CD4-positive, CD25-positive, alpha-beta regulatory T cell (primary cell): ENCODE data around the gene WDR88. TPM values are rescaled to one million over a fixed set of nuclear protein-coding genes. Genes with fewer than 3 reads are reported as not detected.

Experiments used
- ATAC-seq, 2 donors: fragments of 150-1000 bp; cut with Tn5 transposase; one replicate each; pipeline ENCODE4 v1.10.0; 2021; ENCODE audit warnings: low read depth in 2 of 2, moderate number of reproducible peaks in 2 of 2, moderate library complexity in 1 of 2
- DNase-seq, 3 donors: peaks; one replicate each; pipeline versions ENCODE4 v3.0.0 to v3.0.0-alpha.2; 2012 to 2022; ENCODE audit warnings: mixed read lengths in 1 of 3
- H3K27ac ChIP-seq: one replicate; pipeline ENCODE4 v1.7.0; 2013; ENCODE audit warnings: mild to moderate bottlenecking, low read length; ENCODE audit not compliant: insufficient read depth, poor library complexity, severe bottlenecking
- H3K27me3 ChIP-seq: one replicate; pipeline ENCODE4 v1.7.0; 2013; ENCODE audit warnings: low read length; ENCODE audit not compliant: control insufficient read depth, insufficient read depth
- H3K36me3 ChIP-seq: one replicate; pipeline ENCODE4 v1.7.0; 2013; ENCODE audit warnings: mild to moderate bottlenecking, low read length, moderate library complexity; ENCODE audit not compliant: control insufficient read depth, insufficient read depth
- H3K4me1 ChIP-seq: 2 replicates; pipeline ENCODE4 v1.7.0; 2013; ENCODE audit warnings: mild to moderate bottlenecking, low read length; ENCODE audit not compliant: insufficient read depth, control insufficient read depth, poor library complexity, severe bottlenecking
- H3K4me3 ChIP-seq: one replicate; pipeline ENCODE4 v1.7.0; 2013; ENCODE audit warnings: low read depth, mild to moderate bottlenecking, low read length, moderate library complexity
- H3K9me3 ChIP-seq, 2 experiments: 1 replicate in 1 of 2; 2 replicates in 1 of 2; pipeline ENCODE4 v1.7.0; 2013; ENCODE audit warnings: low read length in 2 of 2, mild to moderate bottlenecking in 1 of 2, moderate library complexity in 1 of 2; ENCODE audit not compliant: control insufficient read depth in 2 of 2
- H3K27ac Mint-ChIP-seq, 3 donors: one replicate each; pipeline ENCODE4 v1.8.0; 2020 to 2022; ENCODE audit warnings: mild to moderate bottlenecking in 3 of 3, mixed read lengths in 3 of 3, moderate library complexity in 2 of 3
- H3K27me3 Mint-ChIP-seq: one replicate; pipeline ENCODE4 v1.8.0; 2022; ENCODE audit warnings: mild to moderate bottlenecking, mixed read lengths
- H3K36me3 Mint-ChIP-seq: one replicate; pipeline ENCODE4 v1.8.0; 2020; ENCODE audit warnings: mixed read lengths
- H3K4me1 Mint-ChIP-seq, 4 donors: one replicate each; pipeline ENCODE4 v1.8.0; 2020 to 2022; ENCODE audit warnings: mixed read lengths in 4 of 4, mild to moderate bottlenecking in 1 of 4
- H3K4me3 Mint-ChIP-seq, 4 donors: one replicate each; pipeline ENCODE4 v1.8.0; 2020 to 2022; ENCODE audit warnings: mild to moderate bottlenecking in 4 of 4, mixed read lengths in 4 of 4, moderate library complexity in 3 of 4
- H3K9me3 Mint-ChIP-seq, 7 donors: one replicate each; pipeline ENCODE4 v1.8.0; 2020 to 2022; ENCODE audit warnings: mixed read lengths in 7 of 7, mild to moderate bottlenecking in 3 of 7, moderate library complexity in 2 of 7
- polyA plus RNA-seq, 4 donors: library from polyadenylated mRNA; unstranded; fragments of 300-500 nt; fragmentation: Illumina TruSeq; gene quantifications; one replicate each; pipeline ENCODE4 v1.2.3, GENCODE V29; 2021
- total RNA-seq: library from RNA; stranded (reverse); gene quantifications from one replicate; pipeline ENCODE4 v1.2.3, GENCODE V29; 2022

Gene WDR88
- total and polyA plus RNA-seq, 5 donors from 2014 or later: 0.09 to 0.24 TPM; not detected in 3

DNA sequence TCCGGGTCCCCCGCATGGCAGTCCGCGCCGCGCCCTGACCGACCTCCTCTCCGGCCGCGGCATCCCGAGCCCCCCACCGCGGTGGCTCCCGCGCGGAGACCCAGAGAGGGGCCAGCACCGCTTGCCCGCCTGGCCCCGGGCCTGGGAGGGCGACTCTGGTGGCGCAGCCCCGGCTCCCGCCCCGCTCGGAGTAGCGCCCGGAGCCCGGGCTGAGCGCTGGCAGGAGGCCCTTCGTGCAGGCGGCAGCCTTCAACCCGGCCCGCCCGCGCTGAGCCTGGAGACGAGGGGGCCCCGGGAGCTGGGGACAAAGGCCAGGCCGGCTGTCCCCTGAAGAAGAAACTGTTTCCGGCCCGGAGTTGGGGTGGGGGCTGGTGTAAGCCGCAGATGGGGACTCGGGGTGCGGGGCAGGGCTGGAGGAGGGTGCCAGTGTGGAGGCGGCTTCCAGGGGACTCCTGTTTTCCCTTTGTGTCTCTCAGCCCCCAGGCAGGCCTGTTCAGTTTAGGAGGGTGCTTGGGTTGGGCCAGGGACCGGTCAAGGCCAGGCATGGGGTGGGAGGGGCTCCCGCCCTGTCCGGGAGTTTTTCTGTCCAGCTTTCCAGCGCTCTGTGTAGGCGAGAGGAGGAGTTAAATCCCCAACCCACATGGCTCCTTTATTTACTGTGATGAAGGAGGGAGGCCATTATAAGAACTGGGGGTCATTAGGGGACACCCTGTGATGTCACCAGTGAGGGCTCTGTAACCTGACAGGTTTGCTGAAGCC, 63.2 kb downstream of the WDR88 start:
- H3K9me3 ChIP-seq: no peaks in the 10 kb centered on the region
- no peak overlapping the region for H3K27ac ChIP-seq
- Mint-ChIP-seq H3K9me3 (peaks cover 0 to 1% (median 0%) of the 10 kb centered on the region in 7 donors), H3K36me3 (no peaks in the 10 kb centered on the region), H3K4me3 (peak overlapping the region in 1 of 4 donors; percentile 57), H3K27ac (no peak overlapping the region), H3K4me1 (peaks cover 0 to 9% (median 0%) of the 10 kb centered on the region in 4 donors), H3K27me3 (peaks cover 69% of the 10 kb centered on the region)
- H3K27me3 ChIP-seq: peaks cover 7% of the 10 kb centered on the region
- no peak overlapping the region for H3K4me3 ChIP-seq
- H3K36me3 ChIP-seq: no peaks in the 10 kb centered on the region
- H3K4me1 ChIP-seq: no peaks in the 10 kb centered on the region
- DNase-seq (no peak), ATAC-seq (no peak)

DNA sequence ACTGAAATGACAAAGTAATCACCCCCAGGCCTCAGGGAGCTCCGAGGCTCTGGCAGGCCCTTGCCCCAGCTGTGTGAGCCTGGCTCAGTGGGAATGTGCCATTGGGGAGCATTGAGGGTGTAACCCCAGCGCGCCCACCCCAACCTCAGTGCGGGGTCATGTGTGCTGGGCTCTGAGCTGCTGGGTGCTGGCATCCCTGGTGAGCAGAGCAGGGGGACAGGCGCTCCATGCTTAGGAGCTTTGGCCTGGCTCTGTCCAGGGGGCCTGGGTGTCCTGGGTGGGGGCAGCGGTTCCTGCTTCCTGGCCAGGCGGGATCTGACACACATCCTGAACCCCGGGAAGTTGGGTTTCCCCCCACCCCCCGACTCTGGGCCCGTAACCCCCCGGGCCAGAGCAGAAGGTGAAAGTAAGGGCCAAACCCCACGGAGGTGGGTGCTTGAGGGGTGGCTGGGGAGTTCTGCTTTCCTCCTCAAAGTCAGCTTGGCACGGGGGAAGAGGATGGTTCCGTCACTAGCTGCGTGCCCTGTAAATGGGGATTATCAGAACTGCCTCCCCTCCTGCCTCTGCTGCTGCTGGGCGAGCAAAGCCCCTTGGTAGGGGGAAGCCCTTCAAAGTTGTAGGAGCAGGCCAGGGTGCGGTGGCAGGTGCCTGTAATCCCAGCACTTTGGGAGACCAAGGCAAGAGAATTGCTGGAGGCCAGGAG, 63.9 kb downstream of the WDR88 start:
- no peak overlapping the region for H3K4me3 ChIP-seq
- Mint-ChIP-seq H3K9me3 (peaks cover 0 to 1% (median 0%) of the 10 kb centered on the region in 7 donors), H3K4me3 (no peak overlapping the region), H3K36me3 (no peaks in the 10 kb centered on the region), H3K27me3 (peaks cover 65% of the 10 kb centered on the region), H3K27ac (no peak overlapping the region), H3K4me1 (peaks cover 0 to 9% (median 0%) of the 10 kb centered on the region in 4 donors)
- peaks cover 7% of the 10 kb centered on the region for H3K27me3 ChIP-seq
- H3K36me3 ChIP-seq: no peaks in the 10 kb centered on the region
- H3K9me3 ChIP-seq: no peaks in the 10 kb centered on the region
- ATAC-seq: no peak
- DNase-seq: no peak
- H3K27ac ChIP-seq: no peak overlapping the region
- H3K4me1 ChIP-seq: no peaks in the 10 kb centered on the region

DNA sequence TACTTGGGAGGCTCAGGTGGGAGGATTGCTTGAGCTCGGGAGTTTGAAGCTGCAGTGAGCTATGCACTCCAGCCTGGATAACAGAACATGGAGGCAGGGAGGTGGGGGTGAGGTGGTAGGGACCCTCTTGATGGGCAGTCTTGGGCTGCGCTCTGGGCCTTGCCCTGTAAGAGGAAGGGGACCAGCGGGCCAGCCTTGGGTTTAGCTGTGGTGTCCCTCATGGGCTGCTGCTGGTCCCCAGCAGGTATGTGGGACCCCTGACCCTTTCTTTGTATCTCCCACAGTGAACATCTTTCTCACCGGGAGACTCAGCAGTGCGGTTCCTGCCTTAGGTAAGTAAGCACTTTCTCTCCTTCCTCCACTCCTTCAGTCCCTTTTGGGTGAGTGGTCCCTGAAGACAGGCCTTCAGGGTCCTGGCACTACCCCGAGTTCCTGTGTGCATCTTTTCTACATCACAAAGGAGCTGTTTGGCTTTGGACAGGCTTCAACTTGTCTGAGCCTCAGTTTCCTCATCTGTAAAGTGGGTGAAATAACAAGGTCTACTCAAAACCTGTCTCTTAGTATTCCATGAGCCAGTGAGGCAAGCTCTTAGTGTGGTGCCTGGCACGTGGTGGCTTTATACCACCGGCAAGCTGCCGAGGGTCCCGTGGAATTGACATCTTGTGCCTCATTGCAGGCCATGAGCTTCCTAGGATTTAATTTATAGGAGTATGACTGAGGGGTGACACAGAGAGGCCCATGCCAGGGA, 64.7 kb downstream of the WDR88 start:
- H3K27ac Mint-ChIP-seq: no peak overlapping the region
- peaks cover 0 to 1% (median 0%) of the 10 kb centered on the region in 7 donors for H3K9me3 Mint-ChIP-seq
- peaks cover 0 to 9% (median 0%) of the 10 kb centered on the region in 4 donors for H3K4me1 Mint-ChIP-seq
- H3K27ac ChIP-seq: no peak overlapping the region
- no peaks in the 10 kb centered on the region for H3K4me1 ChIP-seq
- H3K36me3 Mint-ChIP-seq: no peaks in the 10 kb centered on the region
- H3K4me3 Mint-ChIP-seq: peak overlapping the region in 1 of 4 donors; percentile 38
- ATAC-seq: no peak
- H3K27me3 ChIP-seq: peaks cover 7% of the 10 kb centered on the region
- DNase-seq: no peak
- no peaks in the 10 kb centered on the region for H3K9me3 ChIP-seq
- H3K36me3 ChIP-seq: no peaks in the 10 kb centered on the region
- no peak overlapping the region for H3K4me3 ChIP-seq
- peaks cover 62% of the 10 kb centered on the region for H3K27me3 Mint-ChIP-seq

DNA sequence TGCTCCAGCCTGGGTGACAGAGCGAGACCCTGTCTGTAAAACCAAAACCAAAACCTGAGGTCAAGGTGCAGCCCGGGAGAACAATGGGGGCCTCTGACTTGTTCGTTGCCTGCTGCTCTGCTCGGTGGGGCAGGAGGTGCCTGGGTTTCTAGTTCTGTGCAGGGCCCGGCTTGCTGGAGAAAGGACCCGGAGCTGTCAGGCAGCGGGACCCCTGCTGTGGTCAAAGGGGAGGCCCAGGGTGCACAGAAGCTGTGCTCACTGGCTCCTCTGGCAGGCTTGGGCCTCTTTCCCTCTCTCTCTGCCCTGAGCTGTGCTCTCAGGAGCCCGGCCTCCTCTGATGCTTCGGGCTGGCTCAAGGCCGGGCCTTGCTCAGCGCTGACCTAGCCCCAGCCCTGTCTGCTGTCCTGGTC, 65.7 kb downstream of the WDR88 start:
- Mint-ChIP-seq H3K27ac (no peak overlapping the region), H3K9me3 (no peaks in the 10 kb centered on the region), H3K27me3 (peaks cover 52% of the 10 kb centered on the region), H3K4me3 (no peak overlapping the region), H3K4me1 (peaks cover 0 to 9% (median 0%) of the 10 kb centered on the region in 4 donors), H3K36me3 (no peaks in the 10 kb centered on the region)
- Histone ChIP-seq H3K4me1 (no peaks in the 10 kb centered on the region), H3K4me3 (no peak overlapping the region), H3K27me3 (peaks cover 3% of the 10 kb centered on the region), H3K36me3 (no peaks in the 10 kb centered on the region), H3K27ac (no peak overlapping the region), H3K9me3 (no peaks in the 10 kb centered on the region)
- ATAC-seq (no peak), DNase-seq (no peak)

DNA sequence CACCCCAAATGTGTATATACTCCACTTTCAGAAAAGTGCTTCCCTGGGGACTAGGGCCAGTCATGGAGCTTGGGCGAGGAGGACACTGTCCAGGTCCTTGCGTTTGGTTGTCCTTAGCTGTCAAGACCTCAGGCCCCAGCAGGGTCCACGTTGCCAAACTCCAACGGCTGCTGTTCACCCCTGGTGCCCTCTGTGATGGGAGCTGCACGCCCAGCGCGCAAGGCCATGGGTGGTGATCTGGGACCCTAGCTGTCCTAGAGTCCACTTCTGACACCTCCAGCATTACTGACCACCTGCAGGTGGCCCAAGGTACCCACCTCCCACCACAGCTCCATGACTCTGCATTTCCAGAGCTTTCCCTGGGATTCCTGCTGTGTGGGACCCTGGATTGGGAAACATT, 66.3 kb downstream of the WDR88 start:
- Mint-ChIP-seq H3K27me3 (peaks cover 46% of the 10 kb centered on the region), H3K9me3 (no peaks in the 10 kb centered on the region), H3K4me3 (no peak overlapping the region), H3K36me3 (no peaks in the 10 kb centered on the region), H3K4me1 (peaks cover 0 to 5% (median 0%) of the 10 kb centered on the region in 4 donors), H3K27ac (no peak overlapping the region)
- Histone ChIP-seq H3K27me3 (peaks cover 3% of the 10 kb centered on the region), H3K27ac (no peak overlapping the region), H3K36me3 (no peaks in the 10 kb centered on the region), H3K4me1 (no peaks in the 10 kb centered on the region), H3K4me3 (no peak overlapping the region), H3K9me3 (no peaks in the 10 kb centered on the region)
- DNase-seq (no peak), ATAC-seq (no peak)

DNA sequence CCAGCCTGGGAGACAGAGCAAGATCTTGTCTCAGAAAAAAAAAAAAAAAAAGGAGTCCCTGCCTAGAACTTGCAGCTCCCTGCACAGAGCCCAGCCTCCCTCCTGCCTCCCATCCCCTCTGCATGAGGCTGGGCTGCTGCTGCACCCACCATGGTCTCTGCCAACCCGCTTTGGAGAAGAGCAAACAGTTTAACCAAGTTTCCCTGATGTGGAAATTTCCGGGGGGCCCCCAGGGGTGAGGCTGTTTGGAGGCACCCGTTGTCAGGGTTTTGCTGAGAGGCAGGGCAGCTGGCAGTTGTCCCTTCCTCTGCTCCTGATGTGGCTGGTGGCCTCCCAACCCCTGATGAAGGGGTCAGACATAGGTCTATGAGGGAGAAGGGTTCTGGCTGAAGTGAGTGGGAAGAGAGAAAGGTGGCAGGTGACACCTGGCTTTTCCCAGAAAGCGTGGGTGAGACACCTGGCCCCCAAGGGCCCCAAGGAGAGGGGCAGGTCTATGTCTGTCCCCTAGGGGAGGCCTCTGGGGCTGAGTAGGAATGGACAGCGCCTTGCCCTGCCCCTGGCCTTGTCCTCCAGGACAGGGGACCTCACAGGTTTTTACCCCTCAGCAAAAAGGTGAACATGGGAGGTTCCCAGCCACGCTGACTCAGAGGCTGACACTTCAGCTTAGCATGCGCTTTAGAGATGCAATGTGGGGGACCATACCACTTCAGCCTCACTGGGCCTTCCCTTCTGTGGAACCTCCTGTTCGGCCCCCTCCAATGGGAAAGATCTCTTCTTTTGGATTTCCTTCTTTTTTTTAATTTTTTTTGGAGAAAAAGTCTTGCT, 67.7 kb downstream of the WDR88 start:
- Histone ChIP-seq H3K27me3 (no peaks in the 10 kb centered on the region), H3K4me3 (no peak overlapping the region), H3K9me3 (no peaks in the 10 kb centered on the region), H3K27ac (no peak overlapping the region), H3K4me1 (no peaks in the 10 kb centered on the region), H3K36me3 (no peaks in the 10 kb centered on the region)
- ATAC-seq (no peak), DNase-seq (no peak)
- Mint-ChIP-seq H3K4me1 (peaks cover 0 to 3% (median 0%) of the 10 kb centered on the region in 4 donors), H3K9me3 (no peaks in the 10 kb centered on the region), H3K4me3 (no peak overlapping the region), H3K36me3 (no peaks in the 10 kb centered on the region), H3K27me3 (peaks cover 39% of the 10 kb centered on the region), H3K27ac (no peak overlapping the region)

DNA sequence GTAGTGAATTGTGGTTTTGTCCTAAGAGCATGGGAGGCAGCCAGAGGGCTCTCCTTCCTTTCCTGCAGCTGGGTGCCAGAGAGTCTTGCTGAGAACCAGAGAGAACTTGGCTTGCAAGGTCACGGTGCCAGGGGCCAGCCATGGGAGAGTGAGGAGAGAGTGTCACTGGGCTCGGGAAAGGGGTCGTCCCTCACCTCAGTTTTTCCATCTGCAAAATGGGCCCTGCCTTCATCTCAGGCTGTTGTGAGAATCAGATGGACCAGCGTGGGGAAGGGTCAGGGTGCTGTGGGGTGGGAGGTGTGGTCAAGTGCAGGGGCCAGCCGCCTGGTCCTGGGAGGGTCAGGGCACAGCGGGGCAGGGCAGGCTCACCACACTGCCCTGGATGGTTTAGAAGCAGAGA, 69.6 kb downstream of the WDR88 start:
- H3K4me3 ChIP-seq: no peak overlapping the region
- no peak overlapping the region for H3K27ac ChIP-seq
- Mint-ChIP-seq H3K4me1 (no peaks in the 10 kb centered on the region), H3K27me3 (peaks cover 24% of the 10 kb centered on the region), H3K4me3 (no peak overlapping the region), H3K9me3 (no peaks in the 10 kb centered on the region), H3K36me3 (no peaks in the 10 kb centered on the region), H3K27ac (no peak overlapping the region)
- no peaks in the 10 kb centered on the region for H3K27me3 ChIP-seq
- H3K36me3 ChIP-seq: no peaks in the 10 kb centered on the region
- DNase-seq: no peak
- H3K9me3 ChIP-seq: no peaks in the 10 kb centered on the region
- ATAC-seq: no peak
- no peaks in the 10 kb centered on the region for H3K4me1 ChIP-seq
